HTR-8/SVneo (cell line): ENCODE measurements around the gene SH3TC2.
A peak's percentile ranks its signal among the peaks of the same experiment; 100 is the strongest.

ENCODE experiments used
- DNase-seq: peaks from one replicate; pipeline ENCODE4 v3.0.0; 2011; ENCODE audit warnings: low spot score, mixed read lengths; ENCODE audit not compliant: insufficient read length
- FAIRE-seq: peaks from 2 replicates; lab custom pipeline; 2011; peaks lifted over from hg19 to GRCh38; lab: Jason Lieb, UNC

Gene SH3TC2

GRCh38 chr5:149005077-149005892 is 57.6 kb downstream of the SH3TC2 start:
- FAIRE-seq = peak; percentile 59

GRCh38 chr5:149004559-149004958 is 58.3 kb downstream of the SH3TC2 start:
- DNase-seq (no peak), FAIRE-seq (no peak)

More at GRCh38 chr5:149005077-149005892, 57.6 kb downstream of the SH3TC2 start:
- DNase-seq = no peak

GRCh38 chr5:149002761-149003689 is 59.8 kb downstream of the SH3TC2 start:
- FAIRE-seq (peak; percentile 20), DNase-seq (peak; percentile 53)

GRCh38 chr5:149002053-149002452 is 60.8 kb downstream of the SH3TC2 start:
- peak; percentile 87 for DNase-seq
- peak; percentile 98 for FAIRE-seq

- no peak for FAIRE-seq
These were observed 61.7 kb downstream of the SH3TC2 start for GRCh38 chr5:149001162-149001561.

GRCh38 chr5:148999741-149000140 is 63.1 kb downstream of the SH3TC2 start:
- FAIRE-seq (no peak), DNase-seq (no peak)

More at GRCh38 chr5:149001162-149001561, 61.7 kb downstream of the SH3TC2 start:
- DNase-seq = no peak

- DNase-seq (no peak), FAIRE-seq (peak; percentile 62)
These were observed 64.6 kb downstream of the SH3TC2 start for GRCh38 chr5:148998174-148998797.

- FAIRE-seq = no peak
- no peak for DNase-seq
These were observed 66.6 kb downstream of the SH3TC2 start for GRCh38 chr5:148996270-148996669.

- DNase-seq (no peak), FAIRE-seq (no peak)
These were observed 67.1 kb downstream of the SH3TC2 start for GRCh38 chr5:148995791-148996190.

GRCh38 chr5:148993283-148993936 is 69.5 kb downstream of the SH3TC2 start:
- FAIRE-seq (no peak), DNase-seq (no peak)

GRCh38 chr5:148992265-148992664 is 70.6 kb downstream of the SH3TC2 start:
- DNase-seq (no peak), FAIRE-seq (no peak)

- FAIRE-seq = no peak
These were observed 71.3 kb downstream of the SH3TC2 start for GRCh38 chr5:148991566-148991965.

GRCh38 chr5:148990817-148991216 is 72.0 kb downstream of the SH3TC2 start:
- DNase-seq = no peak

More at GRCh38 chr5:148991566-148991965, 71.3 kb downstream of the SH3TC2 start:
- DNase-seq = no peak

GRCh38 chr5:148989567-148989966 is 73.3 kb downstream of the SH3TC2 start:
- no peak for FAIRE-seq
- DNase-seq = no peak

More at GRCh38 chr5:148990817-148991216, 72.0 kb downstream of the SH3TC2 start:
- FAIRE-seq = no peak

- FAIRE-seq = no peak
- DNase-seq = no peak
These were observed 74.5 kb downstream of the SH3TC2 start for GRCh38 chr5:148988328-148988727.

GRCh38 chr5:148986636-148987035 is 76.2 kb downstream of the SH3TC2 start:
- FAIRE-seq (no peak), DNase-seq (no peak)

- no peak for FAIRE-seq
- DNase-seq = no peak
These were observed 78.5 kb downstream of the SH3TC2 start for GRCh38 chr5:148984345-148984744.

GRCh38 chr5:148981353-148981752 is 81.5 kb downstream of the SH3TC2 start:
- no peak for FAIRE-seq
- no peak for DNase-seq

GRCh38 chr5:148980731-148981130 is 82.1 kb downstream of the SH3TC2 start:
- DNase-seq (no peak), FAIRE-seq (no peak)
